DOHH2 (cell line): ENCODE results near the gene CLASP1.

ENCODE experiments used
- CTCF ChIP-seq: fragments of 200-600 bp; sonication (generic); IDR thresholded peaks from one replicate; pipeline ENCODE4 v1.5.1; 2014; ENCODE audit warnings: antibody characterized with exemption, mild to moderate bottlenecking, low read depth, low read length; ENCODE audit not compliant: poor library complexity, severe bottlenecking
- EZH2phosphoT487 ChIP-seq: fragments of 200-600 bp; sonication (generic); IDR thresholded peaks from 2 replicates; pipeline ENCODE4 v1.6.1; 2017; ENCODE audit warnings: borderline replicate concordance, mild to moderate bottlenecking, antibody characterized with exemption, low read length, moderate library complexity, mixed read lengths

DNA sequence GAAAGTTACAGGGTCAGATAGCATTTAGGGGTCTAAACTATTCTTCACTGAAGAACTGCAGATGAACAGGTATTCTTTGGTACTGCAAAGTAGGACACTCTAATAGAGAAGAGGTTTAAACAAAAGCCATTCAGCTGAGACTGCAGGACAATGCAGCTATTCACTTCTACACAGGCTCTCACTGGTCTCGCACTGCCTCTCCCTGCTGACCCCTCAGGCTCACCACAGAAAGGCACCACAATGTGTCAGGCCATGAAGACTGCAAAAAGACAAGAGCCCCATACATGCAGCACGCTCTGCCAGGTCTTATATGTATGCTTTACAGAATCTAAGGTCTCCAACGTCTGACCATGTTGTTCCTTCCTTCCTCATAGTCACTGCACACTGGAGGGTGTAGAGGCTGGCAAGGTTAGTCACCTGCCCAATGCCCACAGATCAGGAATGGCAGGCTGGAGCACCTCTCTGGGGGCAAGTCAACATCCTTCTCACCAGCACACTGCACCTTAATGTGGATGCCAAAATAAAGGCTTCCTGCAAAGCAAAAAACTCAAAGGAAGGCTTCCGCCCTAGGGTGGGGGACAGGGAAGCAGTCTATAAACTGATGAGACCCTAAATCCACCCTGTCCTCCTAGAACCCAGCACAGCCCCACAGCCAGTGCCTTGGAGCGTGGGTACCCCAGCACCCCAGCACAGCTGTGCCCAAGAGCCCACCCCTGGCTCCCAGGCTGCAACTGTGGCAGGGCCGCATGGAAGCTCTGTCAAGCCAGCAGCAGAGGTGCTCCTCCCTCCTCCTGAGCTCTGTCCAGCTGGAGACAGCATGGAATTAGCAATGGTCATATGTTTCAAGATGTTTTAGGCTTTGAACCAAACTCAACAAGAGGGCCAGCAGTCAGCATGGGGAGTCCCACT, 129.3 kb downstream of the CLASP1 start:
- no peak for TF ChIP-seq CTCF
- TF ChIP-seq EZH2phosphoT487 = no peak
